Loucy (cell line): ENCODE results near the gene RNF44.
"Not testable (repeated sequence)": the region's sequence is repeated elsewhere in the genome, so short reads cannot be mapped to it uniquely, and the experiment has no call there.

ENCODE experiments used
- H2AFZ ChIP-seq: fragments of 200-600 bp; sonication (generic); 2 replicates; pipeline ENCODE4 v1.6.0; 2016; ENCODE audit warnings: antibody characterized with exemption, mild to moderate bottlenecking, low read length, moderate library complexity
- H3F3A ChIP-seq: fragments of 200-600 bp; 2 replicates; pipeline ENCODE4 v1.6.0; 2016; ENCODE audit warnings: antibody characterized with exemption, low read depth, mild to moderate bottlenecking
- H3K27me3 ChIP-seq: fragments of 200-600 bp; sonication (generic); 2 replicates; pipeline ENCODE4 v1.6.1; 2014; ENCODE audit warnings: low read length, mild to moderate bottlenecking; ENCODE audit not compliant: insufficient read depth, poor library complexity, severe bottlenecking
- H3K36me3 ChIP-seq: fragments of 200-600 bp; sonication (generic); 2 replicates; pipeline ENCODE4 v1.6.1; 2016; ENCODE audit warnings: low read length; ENCODE audit not compliant: insufficient read depth
- H3K4me1 ChIP-seq: fragments of 200-600 bp; sonication (generic); 2 replicates; pipeline ENCODE4 v1.5.1; 2014; ENCODE audit warnings: low read length, mild to moderate bottlenecking; ENCODE audit not compliant: insufficient read depth, poor library complexity, severe bottlenecking
- H3K4me2 ChIP-seq: fragments of 200-600 bp; sonication (generic); 2 replicates; pipeline ENCODE4 v1.6.0; 2014; ENCODE audit warnings: antibody characterized with exemption, low read length, low read depth, mild to moderate bottlenecking; ENCODE audit not compliant: poor library complexity, severe bottlenecking
- H3K4me3 ChIP-seq: fragments of 200-600 bp; sonication (generic); 2 replicates; pipeline ENCODE4 v1.5.1; 2014; ENCODE audit warnings: low read length, mild to moderate bottlenecking, mixed read lengths; ENCODE audit not compliant: poor library complexity, severe bottlenecking
- H3K79me2 ChIP-seq: fragments of 200-600 bp; sonication (generic); 2 replicates; pipeline ENCODE4 v1.6.1; 2014; ENCODE audit warnings: low read length; ENCODE audit not compliant: insufficient read depth
- H3K9ac ChIP-seq: fragments of 200-600 bp; sonication (generic); 2 replicates; pipeline ENCODE4 v1.6.0; 2014; ENCODE audit warnings: mild to moderate bottlenecking, low read depth, low read length, moderate library complexity; ENCODE audit not compliant: poor library complexity, severe bottlenecking
- H3K9me2 ChIP-seq: fragments of 200-600 bp; sonication (generic); replicated peaks from 2 replicates; pipeline ENCODE4 v1.6.1; 2016; ENCODE audit warnings: low read depth, low read length, mixed read lengths
- H3K9me3 ChIP-seq: fragments of 200-600 bp; sonication (generic); 2 replicates; pipeline ENCODE4 v1.6.1; 2014; ENCODE audit warnings: mild to moderate bottlenecking, antibody characterized with exemption, low read length, low read depth; ENCODE audit not compliant: insufficient read depth
- H4K20me1 ChIP-seq: fragments of 200-600 bp; sonication (generic); 2 replicates; pipeline ENCODE4 v1.6.0; 2014; ENCODE audit warnings: antibody characterized with exemption, low read length, mild to moderate bottlenecking; ENCODE audit not compliant: insufficient read depth, poor library complexity, severe bottlenecking
- CTCF ChIP-seq: fragments of 200-600 bp; sonication (generic); conservative IDR thresholded peaks from 2 replicates; pipeline ENCODE4 v1.5.1; 2014; ENCODE audit warnings: mild to moderate bottlenecking, antibody characterized with exemption, low read length
- EZH2phosphoT487 ChIP-seq: fragments of 200-600 bp; IDR thresholded peaks from 2 replicates; pipeline ENCODE4 v1.6.1; 2018; ENCODE audit warnings: antibody characterized with exemption, mild to moderate bottlenecking, moderate library complexity, borderline replicate concordance

The RNF44 gene

GRCh38 chr5:176490301-176490700 is 46.9 kb downstream of the RNF44 start:
- Histone ChIP-seq H3K36me3 (peaks cover 65% of the 10 kb centered on the region; the same call in 1 of the 2 replicates), H3K4me3 (no peak overlapping the region), H3K27me3 (no peaks in the 10 kb centered on the region), H3K9me3 (no peaks in the 10 kb centered on the region), H3K4me2 (no peak overlapping the region), H3K9me2 (no peaks in the 10 kb centered on the region), H3K4me1 (peaks cover 10% of the 10 kb centered on the region), H3F3A (no peaks in the 10 kb centered on the region), H3K79me2 (no peaks in the 10 kb centered on the region), H2AFZ (no peak overlapping the region), H4K20me1 (peaks cover 7% of the 10 kb centered on the region), H3K9ac (no peak overlapping the region)
- no peak for TF ChIP-seq EZH2phosphoT487
- TF ChIP-seq CTCF: no peak

- TF ChIP-seq CTCF (no peak), EZH2phosphoT487 (no peak)
- Histone ChIP-seq H4K20me1 (peaks cover 7% of the 10 kb centered on the region), H3K4me2 (no peak overlapping the region), H3K36me3 (peaks cover 56% of the 10 kb centered on the region; the same call in 1 of the 2 replicates), H3K9ac (no peak overlapping the region), H3K9me2 (no peaks in the 10 kb centered on the region), H2AFZ (no peak overlapping the region), H3K4me1 (peaks cover 10% of the 10 kb centered on the region), H3K9me3 (no peaks in the 10 kb centered on the region), H3K4me3 (no peak overlapping the region), H3F3A (no peaks in the 10 kb centered on the region), H3K27me3 (no peaks in the 10 kb centered on the region), H3K79me2 (0 out of 2 replicates have a peak, but pooled peaks cover 3% of the 10 kb centered on the region)
Measured at GRCh38 chr5:176489077-176489476, 48.1 kb downstream of the RNF44 start.

GRCh38 chr5:176487160-176487559 is 50.0 kb downstream of the RNF44 start:
- H3K4me3 ChIP-seq, H2AFZ ChIP-seq, H3K27me3 ChIP-seq, H3K9me3 ChIP-seq, H3K4me2 ChIP-seq, H3K9ac ChIP-seq, H3K9me2 ChIP-seq, H4K20me1 ChIP-seq, H3F3A ChIP-seq, H3K79me2 ChIP-seq: not testable (repeated sequence)
- Histone ChIP-seq H3K36me3 (peaks cover 37% of the 10 kb centered on the region; the same call in 1 of the 2 replicates), H3K4me1 (peaks cover 10% of the 10 kb centered on the region)

- Histone ChIP-seq H3K4me2 (no peak overlapping the region), H2AFZ (no peak overlapping the region), H4K20me1 (peaks cover 3% of the 10 kb centered on the region), H3K79me2 (0 out of 2 replicates have a peak, but pooled peaks cover 4% of the 10 kb centered on the region), H3K9ac (no peak overlapping the region), H3K4me3 (no peak overlapping the region), H3K27me3 (no peaks in the 10 kb centered on the region), H3K9me2 (no peaks in the 10 kb centered on the region), H3K36me3 (peaks cover 35% of the 10 kb centered on the region; the same call in 1 of the 2 replicates), H3F3A (no peaks in the 10 kb centered on the region), H3K4me1 (peaks cover 7% of the 10 kb centered on the region), H3K9me3 (no peaks in the 10 kb centered on the region)
- TF ChIP-seq CTCF: no peak
- TF ChIP-seq EZH2phosphoT487: no peak
Measured at GRCh38 chr5:176486189-176486757, 50.9 kb downstream of the RNF44 start.
